Measurements from ENCODE around the gene GNA15. TPM values are rescaled to one million over a fixed set of nuclear protein-coding genes. Genes with fewer than 3 reads are reported as not detected.
"Not testable (repeated sequence)": the region's sequence is repeated elsewhere in the genome, so short reads cannot be mapped to it uniquely, and the experiment has no call there.

Gene GNA15, protein sequence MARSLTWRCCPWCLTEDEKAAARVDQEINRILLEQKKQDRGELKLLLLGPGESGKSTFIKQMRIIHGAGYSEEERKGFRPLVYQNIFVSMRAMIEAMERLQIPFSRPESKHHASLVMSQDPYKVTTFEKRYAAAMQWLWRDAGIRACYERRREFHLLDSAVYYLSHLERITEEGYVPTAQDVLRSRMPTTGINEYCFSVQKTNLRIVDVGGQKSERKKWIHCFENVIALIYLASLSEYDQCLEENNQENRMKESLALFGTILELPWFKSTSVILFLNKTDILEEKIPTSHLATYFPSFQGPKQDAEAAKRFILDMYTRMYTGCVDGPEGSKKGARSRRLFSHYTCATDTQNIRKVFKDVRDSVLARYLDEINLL
- total RNA-seq, result 6.4 TPM

DNA sequence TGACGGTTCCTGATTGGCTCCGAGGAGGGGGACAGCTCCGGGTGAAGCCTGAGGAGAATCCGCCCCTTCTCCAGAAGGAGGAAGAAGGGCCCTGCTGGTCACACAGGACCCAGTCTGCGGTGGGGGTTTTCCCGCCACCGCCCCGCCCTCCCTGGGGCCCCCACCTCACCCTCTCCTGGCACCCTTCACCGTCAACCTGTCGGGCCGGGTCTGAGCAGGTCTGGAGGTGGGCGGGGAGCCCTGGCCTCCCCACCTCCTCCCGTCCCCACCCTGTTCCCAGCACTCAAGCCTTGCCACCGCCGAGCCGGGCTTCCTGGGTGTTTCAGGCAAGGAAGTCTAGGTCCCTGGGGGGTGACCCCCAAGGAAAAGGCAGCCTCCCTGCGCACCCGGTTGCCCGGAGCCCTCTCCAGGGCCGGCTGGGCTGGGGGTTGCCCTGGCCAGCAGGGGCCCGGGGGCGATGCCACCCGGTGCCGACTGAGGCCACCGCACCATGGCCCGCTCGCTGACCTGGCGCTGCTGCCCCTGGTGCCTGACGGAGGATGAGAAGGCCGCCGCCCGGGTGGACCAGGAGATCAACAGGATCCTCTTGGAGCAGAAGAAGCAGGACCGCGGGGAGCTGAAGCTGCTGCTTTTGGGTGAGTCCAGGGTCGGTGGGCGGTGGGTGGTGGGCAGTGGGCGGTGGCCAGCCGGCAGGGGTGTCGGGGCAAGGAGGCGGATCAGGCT, at the start of gene GNA15:
Gene GNA15 (plus strand): TSS at position 73 of the 723 bp plus-strand sequence. CDS start 418 bp downstream, at position 491.
- no peak for DNase-seq (ENCODE audit: low spot score)

DNA sequence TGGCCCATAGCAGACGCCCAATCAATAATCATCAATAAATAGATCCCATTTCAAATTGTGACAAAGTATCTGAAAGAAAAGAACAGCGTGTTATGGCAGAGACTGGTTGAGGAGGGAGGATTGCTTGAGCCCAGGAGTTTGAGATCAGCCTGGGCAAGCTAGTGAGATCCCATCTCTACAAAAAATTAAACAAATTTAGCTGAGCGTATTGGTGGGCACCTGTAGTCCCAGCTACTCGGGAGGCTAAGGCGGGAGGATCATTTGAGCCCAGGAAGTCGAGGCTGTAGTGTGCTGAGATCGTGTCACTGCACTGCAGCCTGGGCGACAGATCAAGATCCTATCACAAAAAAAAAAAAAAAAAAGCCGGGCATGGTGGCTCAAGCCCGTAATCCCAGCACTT, 48.1 kb upstream of the GNA15 start:
- DNase-seq (ENCODE audit: low spot score), result no peak

DNA sequence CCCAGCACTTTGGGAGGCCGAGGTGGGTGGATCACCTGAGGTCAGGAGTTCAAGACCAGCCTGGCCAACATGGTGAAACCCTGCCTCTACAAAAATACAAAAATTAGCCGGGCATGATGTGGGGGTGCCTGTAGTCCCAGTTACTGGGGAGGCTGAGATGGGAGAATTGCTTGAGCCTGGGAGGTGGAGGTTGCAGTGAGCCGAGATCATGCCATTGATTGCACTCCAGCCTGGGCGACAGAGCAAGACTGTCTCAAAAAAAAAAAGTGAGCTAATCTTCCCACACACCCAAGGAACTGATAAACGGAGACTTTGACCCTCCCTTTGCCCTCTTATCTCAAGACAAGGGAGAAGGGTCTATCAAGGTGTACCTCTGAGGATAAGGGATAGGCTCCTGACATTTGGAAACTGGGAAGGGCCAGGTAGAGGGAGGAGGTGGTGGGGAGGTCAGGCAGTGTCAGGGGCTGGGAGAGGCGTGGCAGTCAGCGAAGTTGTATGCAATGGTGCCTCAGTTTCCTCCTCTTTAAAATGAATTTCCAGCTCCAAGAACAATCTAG, 46.5 kb upstream of the GNA15 start:
- DNase-seq (ENCODE audit: low spot score), result not testable (repeated sequence)

DNA sequence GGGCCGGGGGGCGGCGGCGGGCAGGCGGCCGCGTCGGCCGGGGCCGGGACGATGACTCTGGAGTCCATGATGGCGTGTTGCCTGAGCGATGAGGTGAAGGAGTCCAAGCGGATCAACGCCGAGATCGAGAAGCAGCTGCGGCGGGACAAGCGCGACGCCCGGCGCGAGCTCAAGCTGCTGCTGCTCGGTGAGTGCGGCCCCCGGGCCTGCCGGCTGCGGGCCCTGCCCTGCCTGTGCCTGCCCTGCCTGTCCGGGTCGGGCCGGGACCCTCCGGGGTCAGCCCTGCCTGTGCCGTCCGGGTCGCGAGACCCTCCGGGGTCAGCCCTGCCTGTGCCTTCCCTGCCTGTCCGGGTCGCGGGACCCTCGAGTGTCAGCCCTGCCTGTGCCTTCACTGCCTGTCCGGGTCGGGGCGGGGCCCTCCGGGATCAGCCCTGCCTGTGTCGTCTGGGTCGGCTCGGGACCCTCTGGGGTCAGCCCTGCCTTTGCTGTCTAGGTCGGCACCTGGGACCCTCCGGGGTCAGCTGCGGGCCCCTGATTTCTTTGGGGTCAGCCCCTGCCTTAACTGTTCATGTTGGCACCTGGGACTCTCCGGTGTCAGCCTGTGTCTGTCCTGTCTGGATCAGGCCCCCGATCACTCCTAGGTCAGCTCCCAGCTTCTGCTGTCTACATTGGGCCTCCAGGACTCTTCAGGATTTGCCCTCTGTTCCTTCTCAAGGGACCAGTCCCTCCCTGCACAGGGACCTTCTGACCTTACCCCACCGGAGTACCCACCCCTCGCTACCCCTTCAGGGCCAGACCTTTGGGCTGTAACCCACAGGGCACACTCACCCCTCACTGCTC, 41.0 kb upstream of the GNA15 start:
- DNase-seq (ENCODE audit: low spot score), result no peak

DNA sequence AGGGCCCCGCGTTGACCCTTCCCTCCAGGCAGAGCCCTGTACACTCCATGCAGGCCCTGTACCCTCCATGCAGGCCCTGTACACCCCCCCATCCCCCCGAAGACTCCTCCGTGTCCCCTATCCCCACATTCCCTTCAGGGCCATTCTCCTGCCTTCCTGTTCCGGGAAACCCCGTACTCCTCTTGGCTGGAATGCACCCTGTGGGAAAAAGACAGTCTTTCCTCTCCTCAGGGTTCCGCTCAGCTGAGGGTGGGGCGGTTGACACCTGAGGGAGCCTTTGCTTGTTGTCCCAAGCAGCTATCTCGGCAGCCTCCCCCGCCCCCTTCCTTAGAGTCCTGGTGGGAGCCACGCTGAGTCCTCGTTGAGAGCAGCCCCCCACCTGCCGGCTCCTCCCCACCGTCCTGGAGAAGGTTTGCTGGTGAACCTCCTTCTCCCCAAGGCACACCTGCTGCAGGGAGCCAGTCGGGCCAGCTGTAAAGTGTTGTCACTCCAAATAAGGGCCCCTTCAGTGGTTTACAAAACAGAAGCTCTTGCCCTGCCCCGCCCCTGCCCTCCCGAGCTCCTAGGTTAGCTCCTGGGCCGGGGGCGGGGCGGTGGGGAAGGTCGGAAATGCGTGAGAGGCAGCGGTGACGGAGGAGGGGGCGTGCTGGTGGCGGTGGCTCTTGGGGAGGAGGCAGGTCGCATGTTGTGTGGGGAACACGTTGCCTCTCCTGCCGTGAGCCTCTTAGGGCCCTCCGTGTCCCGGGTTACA, 40.2 kb upstream of the GNA15 start:
- no peak for DNase-seq (ENCODE audit: low spot score)

DNA sequence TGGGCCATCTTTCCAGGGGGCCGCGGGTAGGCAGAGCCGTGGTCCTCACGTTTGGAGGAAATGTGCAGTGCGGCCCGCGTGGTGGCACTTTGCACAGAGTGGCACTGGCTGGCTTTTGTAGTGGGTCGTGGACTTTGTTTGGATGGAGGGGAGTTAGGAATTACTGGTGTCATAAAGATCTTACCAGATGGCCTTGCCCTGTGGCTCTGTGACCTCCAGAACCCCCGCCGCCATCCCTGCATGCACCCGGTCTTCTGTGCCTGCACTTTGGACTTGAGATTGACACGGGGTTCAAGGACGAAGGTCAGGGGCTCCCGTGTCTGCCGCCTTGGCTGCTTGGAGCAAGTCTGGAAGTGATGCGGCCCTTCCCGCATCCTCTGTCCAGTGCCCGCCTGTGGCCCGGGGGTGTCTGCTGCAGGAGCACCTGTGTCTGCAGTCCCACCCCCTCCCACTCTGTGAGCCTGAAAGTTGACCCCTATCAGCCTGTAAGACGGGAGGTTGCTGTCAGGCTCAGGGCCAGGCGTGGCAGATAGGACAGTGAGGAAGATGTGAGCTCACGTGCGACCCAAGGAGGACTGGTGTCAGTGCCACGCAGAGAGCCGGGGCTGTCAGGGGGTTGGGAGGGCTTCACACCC, 39.4 kb upstream of the GNA15 start:
- no peak for DNase-seq (ENCODE audit: low spot score)

DNA sequence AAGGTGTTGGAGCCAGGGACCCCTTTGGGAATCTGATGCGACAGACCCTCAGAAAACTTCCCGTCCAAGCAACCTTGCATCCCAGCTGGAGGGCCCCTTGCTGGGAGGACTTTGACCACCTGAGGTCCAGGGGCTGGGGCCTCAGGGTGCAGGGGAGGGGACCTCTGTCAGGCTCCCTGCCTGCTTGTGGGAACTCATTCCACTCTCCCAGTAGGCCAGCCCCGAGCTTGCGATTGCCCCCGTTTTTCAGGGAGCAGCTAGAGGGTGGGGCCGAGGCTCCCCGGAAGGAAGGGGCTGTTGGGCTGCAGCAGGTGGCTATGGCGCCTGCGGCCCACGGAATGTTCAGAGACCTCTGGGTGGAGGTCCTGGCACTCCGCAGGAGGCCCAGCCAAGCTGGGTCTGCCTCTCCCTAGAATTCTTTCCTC, 38.9 kb upstream of the GNA15 start:
- no peak for DNase-seq (ENCODE audit: low spot score)

DNA sequence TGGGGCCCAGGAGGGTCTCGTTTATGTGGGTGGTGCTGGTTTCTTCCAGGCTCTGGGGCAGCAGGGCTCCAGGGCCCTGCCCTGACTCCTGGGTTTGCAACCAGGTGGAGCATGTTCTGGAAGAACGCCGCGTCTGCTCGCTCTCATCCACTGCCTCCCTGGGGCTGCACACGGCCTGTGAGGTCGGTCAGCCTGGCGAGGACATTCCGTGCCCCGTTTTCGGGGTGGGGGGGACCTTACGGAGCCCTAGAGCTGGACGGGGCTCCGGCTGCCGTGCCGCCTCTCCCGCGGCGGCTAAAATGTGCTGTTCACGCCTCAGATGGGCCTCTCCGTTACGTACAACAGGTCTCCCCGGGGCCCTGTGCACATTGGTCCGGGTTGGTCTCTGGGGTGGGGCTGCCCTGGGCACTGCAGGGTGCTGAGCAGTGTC, 38.4 kb upstream of the GNA15 start:
- DNase-seq (ENCODE audit: low spot score), result no peak

DNA sequence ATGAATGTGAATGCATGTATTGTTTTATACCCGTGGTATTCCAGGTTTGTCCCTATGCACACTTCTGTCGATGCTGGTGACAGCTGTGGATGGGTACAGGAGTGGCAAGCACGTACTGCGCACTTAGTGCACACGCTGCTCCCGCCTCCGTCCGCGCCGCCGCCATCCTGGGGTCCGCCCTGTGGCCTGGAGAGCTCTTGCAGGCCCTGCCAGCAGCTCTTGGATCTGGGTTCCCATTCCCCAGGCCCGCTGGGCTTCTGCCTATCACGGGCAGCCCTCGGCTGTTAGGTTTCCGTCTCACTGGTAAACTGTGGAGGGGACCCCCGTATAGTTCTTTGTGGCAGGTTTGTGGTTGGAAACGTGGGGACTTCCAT, 37.7 kb upstream of the GNA15 start:
- no peak for DNase-seq (ENCODE audit: low spot score)

DNA sequence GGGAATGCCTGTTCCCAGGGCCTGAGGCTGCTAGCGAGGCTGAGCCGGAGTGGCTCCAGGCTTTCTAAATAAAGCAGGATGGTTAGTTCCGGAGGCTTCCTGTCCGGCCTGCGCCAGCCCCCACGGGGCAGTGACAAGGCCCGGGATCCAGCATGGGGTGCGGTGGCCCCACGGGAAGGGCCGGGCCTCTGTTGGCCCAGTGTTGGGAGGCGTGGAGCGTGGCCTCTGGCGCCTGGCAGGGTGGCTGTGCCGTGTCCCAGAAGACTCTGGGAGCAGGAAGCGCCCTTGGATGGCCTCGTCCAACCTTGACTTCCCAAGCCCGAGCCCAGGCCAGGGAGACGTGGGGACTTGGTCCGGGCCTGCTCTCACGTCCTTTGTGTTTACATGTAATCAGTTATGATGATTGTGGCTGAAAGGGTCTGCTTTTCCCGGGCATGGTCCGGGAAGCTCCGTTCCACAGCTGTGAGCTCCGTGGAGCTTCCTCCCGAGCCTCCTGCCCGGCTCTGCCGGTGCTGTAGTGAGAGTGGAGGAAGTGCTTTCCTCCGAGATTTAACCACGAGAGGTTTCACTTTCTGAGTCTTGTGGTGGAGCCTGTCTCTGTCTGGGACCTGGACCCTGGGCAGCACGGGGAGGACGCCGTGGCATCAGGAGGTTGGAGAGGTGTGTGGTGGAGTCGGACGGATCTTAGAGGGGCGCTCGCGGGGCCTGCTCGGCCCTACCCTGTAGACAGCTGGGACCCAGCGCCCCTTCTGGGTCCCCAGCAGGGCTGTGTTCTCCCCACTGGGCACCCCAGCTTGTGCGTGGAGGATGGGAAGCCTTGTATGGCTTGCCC, 37.1 kb upstream of the GNA15 start:
- DNase-seq (ENCODE audit: low spot score), result no peak

DNA sequence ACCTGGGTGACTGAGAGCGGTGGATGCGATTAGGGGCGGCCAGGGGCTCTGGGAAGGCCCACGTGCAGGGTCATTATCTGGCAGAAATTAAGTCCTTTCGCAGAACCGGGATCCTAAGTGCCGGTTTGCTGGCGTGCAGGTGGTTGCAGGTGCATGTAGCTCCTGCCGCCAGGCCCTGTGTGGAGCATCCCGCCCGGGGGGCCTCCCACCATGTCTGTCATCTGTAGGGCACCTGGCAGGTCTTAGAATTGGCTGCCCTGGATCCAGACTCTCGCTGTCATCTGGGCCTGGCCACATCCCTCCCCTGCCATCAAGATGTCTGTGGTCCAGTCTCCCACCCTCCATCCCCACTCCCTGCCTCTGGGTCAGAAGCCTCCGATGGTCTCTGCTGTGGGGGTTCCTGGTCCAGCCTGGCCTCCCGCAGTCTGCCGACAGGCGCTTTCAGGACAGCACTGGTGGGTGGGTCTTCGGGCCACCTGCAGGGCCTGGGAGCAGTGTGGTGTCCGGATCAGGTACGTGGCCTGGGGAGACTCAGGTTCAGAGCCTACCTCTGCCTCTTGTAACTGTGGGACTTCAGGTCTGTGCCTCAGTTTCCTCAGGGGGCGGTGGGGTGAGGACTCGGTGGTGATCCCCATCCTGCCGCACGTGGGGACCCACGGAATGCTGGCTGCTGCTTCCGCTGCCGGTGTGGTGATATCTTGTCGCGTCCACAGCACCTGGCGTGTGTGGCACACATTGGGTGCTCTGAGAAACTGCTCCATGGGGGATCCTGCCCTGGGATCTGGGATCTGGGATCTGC, 36.3 kb upstream of the GNA15 start:
- no peak for DNase-seq (ENCODE audit: low spot score)

DNA sequence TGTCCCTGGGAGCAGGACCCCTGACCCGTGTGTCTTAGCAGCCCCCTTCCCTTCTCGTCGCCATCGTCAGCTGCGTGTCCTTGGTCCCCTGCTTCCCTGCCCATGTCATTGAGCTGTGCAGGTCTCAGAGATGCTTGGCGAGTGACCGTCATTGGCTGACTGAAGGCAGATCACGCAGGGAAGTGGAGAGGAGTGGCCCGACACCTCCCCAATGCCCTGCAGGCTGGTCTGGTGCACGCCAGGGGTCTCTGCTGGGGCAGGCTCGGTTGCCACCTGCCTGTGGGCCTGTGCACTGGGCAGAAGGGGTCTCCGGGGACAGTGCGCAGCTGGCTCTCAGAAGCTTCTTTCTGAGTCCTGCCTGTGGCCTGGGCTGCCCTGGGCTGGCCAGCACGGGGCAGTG, 35.5 kb upstream of the GNA15 start:
- no peak for DNase-seq (ENCODE audit: low spot score)

DNA sequence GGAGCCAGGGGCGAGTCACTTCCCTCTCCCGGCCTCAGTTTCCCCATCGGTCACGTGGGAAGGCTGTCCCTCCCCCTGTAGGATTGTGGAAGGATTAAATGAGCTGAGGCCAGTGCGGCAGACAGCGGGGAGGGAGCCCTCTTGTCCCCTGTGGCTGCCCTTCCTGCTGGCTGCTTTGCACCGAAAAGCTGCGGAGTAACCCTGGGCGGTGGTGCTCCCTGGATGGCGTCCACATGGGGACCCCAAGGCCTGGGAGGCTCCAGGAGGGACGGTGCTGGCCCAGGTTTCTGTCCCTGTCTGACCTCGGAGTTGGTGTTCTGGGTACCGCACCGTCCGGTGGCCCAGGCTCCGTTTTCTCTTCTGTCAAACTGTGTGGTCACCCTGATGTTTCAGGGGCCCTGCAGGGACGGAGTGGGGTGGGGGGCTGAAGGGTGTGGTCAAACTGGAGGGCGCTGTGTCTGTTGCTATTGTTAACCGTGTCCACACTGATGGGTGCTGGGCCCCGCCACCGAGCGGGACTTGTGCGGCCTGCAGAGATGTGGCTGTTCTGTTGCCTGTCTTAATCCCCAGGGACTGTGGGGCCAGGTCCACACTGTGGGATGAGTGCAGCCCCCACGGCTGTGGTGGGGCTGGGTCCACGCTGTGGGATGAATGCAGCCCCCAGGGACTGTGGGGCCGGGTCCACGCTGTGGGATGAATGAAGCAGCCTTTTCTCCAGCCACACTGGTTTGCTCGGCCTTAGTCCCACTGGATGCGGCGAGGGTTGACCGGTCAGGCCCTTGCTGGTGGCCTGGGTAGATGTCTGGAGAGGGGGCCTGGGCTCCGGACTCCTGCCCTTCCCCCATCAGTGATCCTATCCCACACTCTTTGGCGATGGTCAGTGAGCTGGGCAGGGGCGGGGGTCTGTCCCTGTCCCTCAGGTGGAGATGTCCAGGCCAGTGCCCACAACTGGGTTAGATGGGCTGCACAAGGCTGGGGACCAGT, 34.8 kb upstream of the GNA15 start:
- no peak for DNase-seq (ENCODE audit: low spot score)

DNA sequence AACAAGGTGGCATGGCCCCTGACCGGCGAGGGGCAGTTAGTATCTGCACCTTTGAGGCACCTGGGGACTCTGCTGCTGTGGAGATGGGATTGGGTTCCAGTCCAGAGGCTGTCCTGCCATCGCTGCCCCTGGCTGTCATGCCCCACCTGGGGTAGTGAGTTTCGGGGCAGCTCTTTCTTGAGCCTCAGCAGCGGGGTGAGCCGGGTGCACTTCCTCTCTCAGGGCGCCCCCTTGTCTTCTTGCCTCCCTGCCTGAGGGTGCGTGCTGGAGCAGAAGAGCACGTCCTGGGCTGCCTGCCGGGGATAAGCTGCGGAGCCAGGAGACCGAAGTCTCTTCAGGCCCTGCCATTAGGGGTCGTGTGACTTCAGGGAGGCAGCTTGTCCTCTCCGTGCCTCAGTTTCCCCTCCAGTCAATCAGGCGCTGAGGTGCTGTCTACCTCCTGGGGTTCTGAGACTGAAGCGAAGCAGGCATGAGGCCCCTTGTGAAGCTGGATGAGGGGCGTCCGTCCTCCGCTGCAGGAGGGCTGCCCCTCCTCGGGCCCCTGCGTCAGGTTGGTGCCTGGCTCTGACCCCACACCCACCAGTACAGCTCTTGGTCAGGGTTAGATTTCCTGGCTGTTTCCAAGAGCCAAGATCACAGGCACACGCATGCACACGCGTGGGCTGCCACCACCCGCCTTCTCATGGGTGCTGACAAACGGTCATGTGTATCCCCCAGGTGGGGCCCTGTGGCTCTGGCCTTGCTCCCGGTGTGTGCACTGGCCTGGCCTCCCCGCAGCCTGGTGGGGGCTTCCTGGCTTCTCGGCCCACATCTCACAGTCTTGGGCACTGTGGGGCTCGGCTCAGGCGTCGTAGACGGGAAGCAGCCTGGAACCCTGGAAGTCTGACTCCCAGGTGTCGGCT, 33.3 kb upstream of the GNA15 start:
- no peak for DNase-seq (ENCODE audit: low spot score)

DNA sequence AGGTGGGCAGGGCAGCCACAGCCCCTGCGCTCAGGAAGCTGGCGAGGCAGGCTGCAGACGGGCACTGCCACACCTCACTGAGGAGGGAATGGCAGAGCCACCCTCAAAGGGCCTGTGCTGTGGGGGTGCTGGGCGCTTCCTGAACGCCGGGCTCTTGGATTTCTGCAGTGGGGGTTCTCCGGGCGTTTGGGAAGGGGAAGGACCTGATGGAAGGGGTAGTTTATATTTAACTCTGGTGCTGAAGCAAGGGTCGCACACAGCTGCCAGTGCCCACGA, 31.2 kb upstream of the GNA15 start:
- DNase-seq (ENCODE audit: low spot score), result no peak

DNA sequence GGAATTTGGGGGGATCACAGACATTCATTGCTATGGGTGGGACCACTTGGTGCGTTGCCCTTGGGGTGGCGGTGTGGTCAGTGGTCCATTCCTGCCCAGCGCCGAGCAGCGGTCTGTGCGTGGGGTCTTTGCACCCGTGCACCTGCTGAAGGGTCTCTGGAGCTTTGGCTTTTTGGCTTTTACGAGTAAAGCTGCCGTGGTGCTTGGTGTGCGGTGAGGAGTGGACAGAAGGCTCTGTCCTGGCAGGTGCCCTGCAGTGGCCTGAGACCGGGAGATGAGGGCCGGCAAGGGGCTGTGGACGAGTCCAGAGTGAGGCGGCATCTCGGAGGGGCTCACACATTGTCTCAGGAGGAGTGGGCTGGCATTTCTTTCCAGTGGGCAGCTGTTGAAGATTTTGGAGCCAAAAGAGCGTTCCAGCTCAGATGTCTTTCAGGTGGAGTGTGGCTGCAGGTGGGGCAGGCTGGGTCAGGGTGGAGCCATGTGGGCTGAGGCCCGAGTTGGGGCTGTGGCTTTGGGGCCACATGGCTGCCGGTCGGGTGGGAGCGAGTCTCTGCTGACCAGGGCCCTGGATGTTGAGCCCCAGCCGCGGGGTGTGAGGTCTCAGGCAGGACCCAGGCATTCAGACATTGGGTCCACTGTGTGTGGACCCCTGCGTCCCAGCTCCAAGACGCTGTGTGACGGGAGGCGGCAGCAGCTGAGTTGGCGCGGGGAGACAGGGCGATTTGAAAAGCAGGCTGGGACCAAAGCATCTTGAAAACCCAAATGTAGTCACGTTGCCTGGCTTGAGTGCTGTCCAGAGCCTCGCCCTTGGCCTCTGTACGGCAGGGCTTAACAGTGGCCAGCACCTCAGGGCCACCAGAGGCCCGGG, 30.0 kb upstream of the GNA15 start:
- DNase-seq (ENCODE audit: low spot score), result no peak

All from mucosa of gallbladder (tissue), 1 donor.